Measurements from ENCODE around the gene CSTPP1.

GRCh38 chr11:46987183-46987582, 50.6 kb downstream of the CSTPP1 start:
- TF ChIP-seq SMC3 (conservative IDR thresholded peaks at IDR 0.05; ENCODE audit: poor library complexity) (no peak), CTCF (IDR thresholded peaks at IDR 0.05; ENCODE audit: poor library complexity, severe bottlenecking) (no peak), POLR2AphosphoS5 (IDR thresholded peaks at IDR 0.05) (no peak), RAD21 (conservative IDR thresholded peaks at IDR 0.05) (no peak), TAF1 (IDR thresholded peaks at IDR 0.05; ENCODE audit: low read depth) (no peak), EZH2 (IDR thresholded peaks at IDR 0.05; ENCODE audit: borderline replicate concordance, insufficient read depth, low read length, poor library complexity, severe bottlenecking) (no peak), EP300 (conservative IDR thresholded peaks at IDR 0.05; ENCODE audit: poor library complexity, severe bottlenecking) (no peak), REST (IDR thresholded peaks at IDR 0.05; ENCODE audit: borderline replicate concordance) (no peak)
